MG63 (cell line): Measurements from ENCODE around the gene C4orf54. TPM values are rescaled to one million over a fixed set of nuclear protein-coding genes. Genes with fewer than 3 reads are reported as not detected.
A peak's percentile ranks its signal among the peaks of the same experiment; 100 is the strongest.

Experiments
- DNase-seq: peaks from one replicate; pipeline ENCODE4 v3.0.0-alpha.2; 2020
- H3K27me3 ChIP-seq: fragments of 250-450 bp; sonication (Bioruptor Pico); 2 replicates; pipeline ENCODE4 v1.5.1; 2020; ENCODE audit warnings: mild to moderate bottlenecking, moderate library complexity
- H3K36me3 ChIP-seq: fragments of 250-450 bp; sonication (Bioruptor Pico); 2 replicates; pipeline ENCODE4 v1.5.1; 2020; ENCODE audit warnings: mild to moderate bottlenecking, moderate library complexity
- H3K4me3 ChIP-seq: fragments of 250-450 bp; sonication (Bioruptor Pico); 2 replicates; pipeline ENCODE4 v1.5.1; 2020; ENCODE audit warnings: mild to moderate bottlenecking, moderate library complexity
- H3K9me3 ChIP-seq: fragments of 250-450 bp; sonication (Bioruptor Pico); 2 replicates; pipeline ENCODE4 v1.5.1; 2020; ENCODE audit warnings: mild to moderate bottlenecking, moderate library complexity
- total RNA-seq: library from RNA; depleted of rRNA; stranded (reverse); fragments of >200 nt; shearing (Covaris generic); gene quantifications from 2 replicates; pipeline ENCODE4 v1.2.3, GENCODE V29; 2014; ENCODE audit warnings: low replicate concordance; rRNA removed

Gene C4orf54
- not detected in 2 replicates for total RNA-seq

- no peak for DNase-seq
- Histone ChIP-seq H3K9me3 (no peaks in the 10 kb centered on the region), H3K4me3 (no peak within 1 kb of the TSS), H3K27me3 (no peaks in the 10 kb centered on the region), H3K36me3 (no peaks in the 10 kb centered on the region)
Observed at GRCh38 chr4:99657798-99658197, at the start of gene C4orf54. Gene C4orf54, minus strand, starts transcription at chr4:99657828. Its CDS starts 3,180 bp downstream, at chr4:99654648.

- no peak overlapping the region for H3K4me3 ChIP-seq
- H3K36me3 ChIP-seq = no peaks in the 10 kb centered on the region
- DNase-seq = no peak
- H3K27me3 ChIP-seq = no peaks in the 10 kb centered on the region
- H3K9me3 ChIP-seq = no peaks in the 10 kb centered on the region
Observed at GRCh38 chr4:99705891-99706290, 48.3 kb upstream of the C4orf54 start.

GRCh38 chr4:99696801-99697200 is 39.2 kb upstream of the C4orf54 start:
- Histone ChIP-seq H3K36me3 (no peaks in the 10 kb centered on the region), H3K27me3 (no peaks in the 10 kb centered on the region), H3K9me3 (no peaks in the 10 kb centered on the region), H3K4me3 (no peak overlapping the region)
- DNase-seq = no peak

GRCh38 chr4:99693140-99693539 is 35.5 kb upstream of the C4orf54 start:
- DNase-seq = no peak
- Histone ChIP-seq H3K27me3 (no peaks in the 10 kb centered on the region), H3K36me3 (no peaks in the 10 kb centered on the region), H3K4me3 (no peak overlapping the region), H3K9me3 (no peaks in the 10 kb centered on the region)

GRCh38 chr4:99690990-99691389 is 33.4 kb upstream of the C4orf54 start:
- H3K4me3 ChIP-seq = no peak overlapping the region
- H3K27me3 ChIP-seq = no peaks in the 10 kb centered on the region
- H3K36me3 ChIP-seq = no peaks in the 10 kb centered on the region
- no peak for DNase-seq
- H3K9me3 ChIP-seq = no peaks in the 10 kb centered on the region

- no peak for DNase-seq
- no peak overlapping the region for H3K4me3 ChIP-seq
- no peaks in the 10 kb centered on the region for H3K27me3 ChIP-seq
- H3K36me3 ChIP-seq = no peaks in the 10 kb centered on the region
- H3K9me3 ChIP-seq = no peaks in the 10 kb centered on the region
Observed at GRCh38 chr4:99690472-99690871, 32.8 kb upstream of the C4orf54 start.

- H3K36me3 ChIP-seq = no peaks in the 10 kb centered on the region
- no peak overlapping the region for H3K4me3 ChIP-seq
- no peaks in the 10 kb centered on the region for H3K9me3 ChIP-seq
- no peak for DNase-seq
- no peaks in the 10 kb centered on the region for H3K27me3 ChIP-seq
Observed at GRCh38 chr4:99687120-99687519, 29.5 kb upstream of the C4orf54 start.

GRCh38 chr4:99685234-99685633 is 27.6 kb upstream of the C4orf54 start:
- DNase-seq = no peak
- Histone ChIP-seq H3K4me3 (no peak overlapping the region), H3K36me3 (no peaks in the 10 kb centered on the region), H3K27me3 (no peaks in the 10 kb centered on the region), H3K9me3 (no peaks in the 10 kb centered on the region)

- H3K9me3 ChIP-seq = no peaks in the 10 kb centered on the region
- no peaks in the 10 kb centered on the region for H3K27me3 ChIP-seq
- H3K36me3 ChIP-seq = no peaks in the 10 kb centered on the region
- no peak overlapping the region for H3K4me3 ChIP-seq
- DNase-seq = no peak
Observed at GRCh38 chr4:99683895-99684294, 26.3 kb upstream of the C4orf54 start.

- Histone ChIP-seq H3K9me3 (no peaks in the 10 kb centered on the region), H3K4me3 (no peak overlapping the region), H3K36me3 (no peaks in the 10 kb centered on the region), H3K27me3 (no peaks in the 10 kb centered on the region)
- DNase-seq = no peak
Observed at GRCh38 chr4:99679976-99680375, 22.3 kb upstream of the C4orf54 start.

- no peak for DNase-seq
- no peak overlapping the region for H3K4me3 ChIP-seq
- H3K36me3 ChIP-seq = no peaks in the 10 kb centered on the region
- H3K27me3 ChIP-seq = no peaks in the 10 kb centered on the region
- no peaks in the 10 kb centered on the region for H3K9me3 ChIP-seq
Observed at GRCh38 chr4:99679204-99679603, 21.6 kb upstream of the C4orf54 start.

GRCh38 chr4:99677161-99677560 is 19.5 kb upstream of the C4orf54 start:
- no peak overlapping the region for H3K4me3 ChIP-seq
- H3K27me3 ChIP-seq = no peaks in the 10 kb centered on the region
- DNase-seq = no peak
- H3K36me3 ChIP-seq = no peaks in the 10 kb centered on the region
- H3K9me3 ChIP-seq = no peaks in the 10 kb centered on the region

- no peaks in the 10 kb centered on the region; the same call in 1 of the 2 replicates for H3K9me3 ChIP-seq
- H3K36me3 ChIP-seq = no peaks in the 10 kb centered on the region
- H3K4me3 ChIP-seq = no peak overlapping the region
- H3K27me3 ChIP-seq = no peaks in the 10 kb centered on the region
- no peak for DNase-seq
Observed at GRCh38 chr4:99670409-99671073, 12.9 kb upstream of the C4orf54 start.

GRCh38 chr4:99669084-99669483 is 11.5 kb upstream of the C4orf54 start:
- H3K9me3 ChIP-seq = no peaks in the 10 kb centered on the region; the same call in 1 of the 2 replicates
- peak; percentile 39 for DNase-seq
- no peak overlapping the region for H3K4me3 ChIP-seq
- no peaks in the 10 kb centered on the region for H3K36me3 ChIP-seq
- H3K27me3 ChIP-seq = no peaks in the 10 kb centered on the region

GRCh38 chr4:99668472-99668871 is 10.8 kb upstream of the C4orf54 start:
- no peaks in the 10 kb centered on the region for H3K27me3 ChIP-seq
- H3K9me3 ChIP-seq = no peaks in the 10 kb centered on the region; the same call in 1 of the 2 replicates
- no peak overlapping the region for H3K4me3 ChIP-seq
- H3K36me3 ChIP-seq = no peaks in the 10 kb centered on the region
- DNase-seq = peak; percentile 7

- H3K36me3 ChIP-seq = no peaks in the 10 kb centered on the region
- H3K4me3 ChIP-seq = no peak overlapping the region
- no peaks in the 10 kb centered on the region; the same call in 1 of the 2 replicates for H3K9me3 ChIP-seq
- no peaks in the 10 kb centered on the region for H3K27me3 ChIP-seq
- no peak for DNase-seq
Observed at GRCh38 chr4:99665983-99666382, 8.4 kb upstream of the C4orf54 start.

GRCh38 chr4:99664716-99665115 is 7.1 kb upstream of the C4orf54 start:
- no peaks in the 10 kb centered on the region for H3K9me3 ChIP-seq
- no peaks in the 10 kb centered on the region for H3K27me3 ChIP-seq
- H3K4me3 ChIP-seq = no peak overlapping the region
- DNase-seq = no peak
- H3K36me3 ChIP-seq = no peaks in the 10 kb centered on the region

GRCh38 chr4:99661907-99662306 is 4.3 kb upstream of the C4orf54 start:
- Histone ChIP-seq H3K36me3 (no peaks in the 10 kb centered on the region), H3K27me3 (no peaks in the 10 kb centered on the region), H3K4me3 (no peak overlapping the region), H3K9me3 (no peaks in the 10 kb centered on the region)
- no peak for DNase-seq
